HG03439 (cell line): ENCODE data around the gene PPP1R7.

ENCODE experiments used
- ATAC-seq: cut with Tn5 transposase; IDR thresholded peaks from one replicate; pipeline ENCODE4 v1.9.1; 2021; ENCODE audit warnings: mild to moderate bottlenecking, moderate library complexity; ENCODE audit not compliant: unreplicated experiment

Gene PPP1R7

GRCh38 chr2:241226723-241227572 is 76.7 kb downstream of the PPP1R7 start:
- ATAC-seq = no peak

- no peak for ATAC-seq
Measured at GRCh38 chr2:241227594-241227993, 77.3 kb downstream of the PPP1R7 start.

- no peak for ATAC-seq
Measured at GRCh38 chr2:241228081-241228859, 78.0 kb downstream of the PPP1R7 start.

GRCh38 chr2:241228860-241229516 is 78.7 kb downstream of the PPP1R7 start:
- ATAC-seq = no peak

GRCh38 chr2:241229563-241230401 is 79.5 kb downstream of the PPP1R7 start:
- no peak for ATAC-seq

- ATAC-seq = no peak
Measured at GRCh38 chr2:241230435-241230834, 80.2 kb downstream of the PPP1R7 start.

GRCh38 chr2:241232736-241233575 is 82.7 kb downstream of the PPP1R7 start:
- no peak for ATAC-seq
